ENCODE measurements around the gene SLC25A29. TPM values are rescaled to one million over a fixed set of nuclear protein-coding genes. Genes with fewer than 3 reads are reported as not detected.
A peak's percentile ranks its signal among the peaks of the same experiment; 100 is the strongest.

SLC25A29 gene
- total and polyA plus RNA-seq, 12 donors: 11.0 to 70.7 (median 23.6) TPM

DNA sequence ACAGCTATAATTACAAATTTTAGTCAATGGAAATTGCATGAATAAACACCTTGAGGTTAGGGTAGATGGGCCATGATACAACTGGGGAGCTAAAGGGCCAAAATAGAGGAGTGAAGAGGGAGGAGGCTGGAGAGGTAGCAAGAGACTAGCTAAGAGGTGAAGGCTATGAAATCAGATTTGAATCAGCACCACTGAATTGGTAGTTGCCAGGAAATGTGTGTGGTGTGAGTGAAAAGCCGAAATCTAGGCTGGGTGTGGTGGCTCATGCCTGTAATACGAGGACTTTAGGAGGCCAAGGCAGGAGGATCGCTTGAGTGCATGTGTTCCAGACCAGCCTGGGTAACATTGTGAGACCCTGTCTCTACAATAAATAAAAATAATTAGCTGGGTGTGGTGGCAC lies 44.6 kb downstream of the SLC25A29 start:
- Histone ChIP-seq H3K36me3 (peaks cover 0 to 44% (median 6%) of the 10 kb centered on the region in 9 donors), H3K27ac (peak overlapping the region in 3 of 10 donors; percentile 20 to 64 (median 29)), H3K4me3 (no peak overlapping the region), H3K9me3 (no peaks in the 10 kb centered on the region), H3K27me3 (no peaks in the 10 kb centered on the region), H3K4me1 (peaks cover 0 to 80% (median 53%) of the 10 kb centered on the region in 9 donors)
- WGBS, 2 donors: 89 to 92% methylated on average over 3 of the region's 3 CpGs
- TF ChIP-seq, protein P1, sequence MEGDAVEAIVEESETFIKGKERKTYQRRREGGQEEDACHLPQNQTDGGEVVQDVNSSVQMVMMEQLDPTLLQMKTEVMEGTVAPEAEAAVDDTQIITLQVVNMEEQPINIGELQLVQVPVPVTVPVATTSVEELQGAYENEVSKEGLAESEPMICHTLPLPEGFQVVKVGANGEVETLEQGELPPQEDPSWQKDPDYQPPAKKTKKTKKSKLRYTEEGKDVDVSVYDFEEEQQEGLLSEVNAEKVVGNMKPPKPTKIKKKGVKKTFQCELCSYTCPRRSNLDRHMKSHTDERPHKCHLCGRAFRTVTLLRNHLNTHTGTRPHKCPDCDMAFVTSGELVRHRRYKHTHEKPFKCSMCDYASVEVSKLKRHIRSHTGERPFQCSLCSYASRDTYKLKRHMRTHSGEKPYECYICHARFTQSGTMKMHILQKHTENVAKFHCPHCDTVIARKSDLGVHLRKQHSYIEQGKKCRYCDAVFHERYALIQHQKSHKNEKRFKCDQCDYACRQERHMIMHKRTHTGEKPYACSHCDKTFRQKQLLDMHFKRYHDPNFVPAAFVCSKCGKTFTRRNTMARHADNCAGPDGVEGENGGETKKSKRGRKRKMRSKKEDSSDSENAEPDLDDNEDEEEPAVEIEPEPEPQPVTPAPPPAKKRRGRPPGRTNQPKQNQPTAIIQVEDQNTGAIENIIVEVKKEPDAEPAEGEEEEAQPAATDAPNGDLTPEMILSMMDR (IDR thresholded peaks at IDR 0.05): no peak
- no peak for ATAC-seq
- intact Hi-C loops (cut with DNase I): loop anchor here in 2 of 10 donors (2.0 to 10.0 kb wide), 2 partner anchors 15 to 393 kb away; no protein-coding TSS in a partner anchor
- DNase-seq: no peak

DNA sequence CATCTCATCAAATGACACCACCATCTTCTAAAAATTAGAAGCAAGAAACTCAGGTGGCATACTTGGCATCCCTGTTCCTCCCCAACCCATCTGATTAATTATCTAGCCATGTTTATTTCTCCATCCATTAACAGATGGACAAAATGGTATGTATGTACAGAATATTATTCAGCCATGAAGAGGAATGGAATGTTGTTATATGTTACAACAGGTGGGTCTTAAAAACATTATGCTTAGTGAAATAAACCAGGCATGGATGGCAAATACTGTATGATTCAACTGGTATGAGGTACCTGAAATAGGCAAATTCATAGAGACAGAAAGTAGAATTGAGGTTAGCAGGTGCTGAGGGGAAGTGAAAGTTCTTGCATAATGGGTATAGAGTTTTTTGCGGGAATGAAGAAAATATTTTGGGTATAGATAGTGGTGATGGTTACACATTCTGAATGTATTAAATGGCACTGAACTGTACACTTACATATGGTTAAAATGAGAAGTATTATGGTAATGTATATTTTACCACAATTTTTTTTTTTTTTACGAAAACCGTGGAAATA lies 49.8 kb downstream of the SLC25A29 start:
- DNase-seq (no peak), ATAC-seq (no peak)
- H3K4me1 ChIP-seq: peaks cover 0 to 87% (median 49%) of the 10 kb centered on the region in 9 donors
- WGBS, 2 donors: 92 to 94% methylated on average over 3 of the region's 3 CpGs
- no peaks in the 10 kb centered on the region for H3K36me3 ChIP-seq
- intact Hi-C loops (cut with DNase I): no loop called here
- no peak overlapping the region for H3K27ac ChIP-seq
- TF ChIP-seq, protein P1 (IDR thresholded peaks at IDR 0.05): no peak
- H3K27me3 ChIP-seq: no peaks in the 10 kb centered on the region
- H3K9me3 ChIP-seq: no peaks in the 10 kb centered on the region
- H3K4me3 ChIP-seq: no peak overlapping the region

DNA sequence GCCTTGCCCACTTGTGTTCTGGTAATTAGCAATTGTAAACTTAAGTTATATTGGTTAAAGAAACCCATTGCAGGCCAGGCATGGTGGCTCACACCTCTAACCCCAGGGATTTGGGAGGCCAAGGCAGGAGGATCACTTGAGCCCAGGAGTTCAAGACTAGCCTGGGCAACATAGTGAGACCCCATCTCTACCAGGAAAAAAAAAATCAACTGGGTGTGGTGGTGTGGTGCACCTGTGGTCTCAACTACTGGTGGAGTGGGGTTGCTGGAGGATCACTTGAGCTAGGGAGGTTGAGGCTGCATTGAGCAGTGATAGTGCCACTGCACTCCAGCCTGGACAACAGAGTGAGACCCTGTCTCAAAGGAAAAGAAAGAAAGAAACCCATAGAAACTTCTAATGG lies 53.6 kb downstream of the SLC25A29 start:
- intact Hi-C loops (cut with DNase I): no loop called here
- DNase-seq: no peak
- Histone ChIP-seq H3K27ac (no peak overlapping the region), H3K27me3 (no peaks in the 10 kb centered on the region), H3K9me3 (no peaks in the 10 kb centered on the region), H3K4me1 (peaks cover 3 to 92% (median 45%) of the 10 kb centered on the region in 9 donors), H3K4me3 (no peak overlapping the region), H3K36me3 (peaks cover 0 to 3% (median 0%) of the 10 kb centered on the region in 9 donors)
- TF ChIP-seq, protein P1 (IDR thresholded peaks at IDR 0.05): no peak
- ATAC-seq: no peak

DNA sequence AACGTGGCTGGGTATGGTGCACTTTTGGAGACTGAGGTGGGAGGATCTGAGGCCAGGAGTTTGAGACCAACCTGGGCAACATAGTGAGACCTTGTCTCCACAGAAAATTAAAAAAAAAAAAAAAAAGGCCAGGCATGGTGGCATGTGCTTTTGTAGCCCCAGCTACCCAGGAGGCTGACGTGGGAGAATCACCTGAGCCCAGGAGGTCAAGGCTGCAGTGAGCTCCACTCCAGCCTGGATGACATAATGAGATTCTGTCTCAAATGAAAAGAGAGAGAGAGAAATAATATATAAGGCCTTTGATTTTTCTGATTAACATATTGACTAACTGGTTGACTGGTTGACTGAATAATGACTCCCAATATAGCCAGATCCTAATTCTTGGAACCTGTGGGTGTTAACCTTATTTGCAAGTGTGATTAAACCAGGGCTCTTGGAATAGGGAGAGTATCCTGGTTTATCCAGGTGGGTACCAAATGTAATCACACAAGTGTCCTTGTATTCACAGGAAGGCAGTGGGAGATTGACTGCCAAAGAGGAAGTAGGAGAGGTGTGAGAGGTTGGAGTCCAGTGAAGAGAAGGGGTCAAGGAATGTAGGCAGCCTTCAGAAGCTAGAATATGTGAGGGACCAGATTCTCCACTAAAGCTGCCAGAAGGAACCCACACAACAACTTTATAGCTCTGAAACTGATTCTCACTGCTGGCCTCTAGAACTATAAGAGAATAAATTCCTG lies 55.3 kb downstream of the SLC25A29 start:
- H3K4me1 ChIP-seq: peaks cover 3 to 95% (median 49%) of the 10 kb centered on the region in 9 donors
- 85 to 88% methylated on average over 2 of the region's 2 CpGs for WGBS, 2 donors

More for the DNA sequence above, 55.3 kb downstream of the SLC25A29 start:
- intact Hi-C loops (cut with DNase I): no loop called here
- TF ChIP-seq, protein P1 (IDR thresholded peaks at IDR 0.05): no peak
- no peak for DNase-seq
- H3K9me3 ChIP-seq: no peaks in the 10 kb centered on the region
- no peak overlapping the region for H3K27ac ChIP-seq
- no peak overlapping the region for H3K4me3 ChIP-seq
- H3K36me3 ChIP-seq: peaks cover 0 to 3% (median 0%) of the 10 kb centered on the region in 9 donors
- no peak for ATAC-seq
- no peaks in the 10 kb centered on the region for H3K27me3 ChIP-seq
